NCI-H128 (cell line): ENCODE measurements around the gene MYL6.
"Not testable (repeated sequence)": the region's sequence is repeated elsewhere in the genome, so short reads cannot be mapped to it uniquely, and the experiment has no call there.

ENCODE experiments used
- DNase-seq: peaks from one replicate; lab custom pipeline; 2025; ENCODE audit not compliant: unreplicated experiment; lab: John Stamatoyannopoulos, UW

MYL6 gene

DNA sequence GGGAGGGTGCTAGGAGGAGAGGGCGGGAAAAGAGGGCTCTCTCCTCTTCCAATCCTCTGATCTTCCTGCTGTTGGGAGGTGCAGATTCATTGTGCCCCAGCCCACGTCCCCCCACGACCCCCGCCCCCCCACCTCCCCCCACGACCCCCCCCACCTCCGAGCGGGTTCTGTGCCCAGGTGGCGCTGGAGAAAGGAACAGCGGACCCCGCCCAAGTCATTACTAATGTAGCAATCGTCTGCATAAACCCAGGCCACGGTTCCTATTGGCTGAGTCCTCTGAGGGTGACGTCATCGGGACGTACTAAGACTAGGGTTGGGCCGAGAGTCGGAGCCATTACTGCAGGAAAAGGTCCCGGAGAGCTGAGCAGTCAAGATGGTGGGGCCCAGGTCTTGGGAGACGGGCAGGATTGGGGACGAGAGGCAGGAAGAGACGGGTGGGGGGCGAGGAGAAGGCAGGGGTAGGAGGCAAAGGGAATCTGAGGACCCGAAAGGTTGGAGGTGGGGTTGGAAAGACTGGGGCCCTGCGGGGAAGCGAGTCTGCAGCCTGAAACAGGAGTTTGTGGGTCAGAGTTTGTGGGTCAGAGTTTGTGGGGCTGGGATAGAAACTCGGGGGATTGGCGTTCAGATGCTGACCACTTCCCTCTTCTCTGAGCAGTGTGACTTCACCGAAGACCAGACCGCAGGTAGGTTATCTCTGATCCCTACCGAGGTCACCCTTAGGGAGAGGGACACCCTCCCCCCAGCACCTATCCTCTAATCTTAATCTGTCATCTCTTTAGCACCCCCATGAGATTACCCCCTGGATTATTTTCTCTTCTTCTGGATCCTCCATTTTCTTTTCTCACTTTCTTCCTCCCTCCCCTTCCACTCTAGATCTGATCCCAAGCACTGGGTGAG is at the start of gene MYL6:
MYL6 (plus strand) TSS at position 331 of the 897 bp plus-strand sequence; CDS start at position 374, 43 bp downstream.
- peak; percentile 99 for DNase-seq

DNA sequence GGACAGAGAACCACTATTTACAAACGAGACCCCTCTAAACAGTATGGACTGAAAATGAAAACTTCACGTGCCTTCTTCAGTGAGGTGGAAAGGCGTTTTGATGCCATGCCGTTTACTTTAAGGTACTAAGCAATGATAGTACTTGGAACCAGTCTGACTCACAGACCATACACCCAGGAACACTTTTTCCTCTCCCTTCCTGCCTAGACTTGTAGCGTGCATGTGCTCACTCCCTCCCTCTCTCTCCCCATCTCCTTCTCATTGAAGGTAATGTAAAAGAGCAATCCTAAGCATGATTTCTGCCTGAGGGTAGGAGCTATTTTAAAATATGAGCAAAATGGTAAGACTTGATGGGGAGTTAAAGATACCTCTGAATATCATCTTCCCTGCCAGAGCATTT is 47.6 kb upstream of the MYL6 start:
- no peak for DNase-seq

- no peak for DNase-seq
Observed at GRCh38 chr12:56114084-56114483, 44.1 kb upstream of the MYL6 start.

DNA sequence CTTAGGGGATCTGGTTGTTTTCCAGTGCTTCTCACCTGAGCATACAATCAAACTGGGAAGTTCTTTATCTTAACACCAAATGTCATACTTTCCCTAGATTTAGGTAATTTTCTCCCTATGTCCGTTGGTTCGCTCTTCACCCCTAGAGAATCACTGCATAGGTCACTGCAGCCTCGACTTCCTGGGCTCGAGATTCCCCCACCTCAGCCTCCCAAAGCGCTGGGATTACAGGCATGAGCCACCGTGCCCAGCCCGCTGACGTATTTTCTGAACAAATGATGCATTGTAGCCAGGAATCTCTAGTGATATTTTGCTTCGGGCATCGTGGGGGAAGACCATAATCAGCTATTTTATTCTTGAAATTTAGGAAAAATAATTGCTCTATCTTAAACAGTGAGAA is 42.8 kb upstream of the MYL6 start:
- DNase-seq = no peak

GRCh38 chr12:56116267-56117081 is 41.7 kb upstream of the MYL6 start, which contains the start of gene RPL41:
RPL41 (plus strand) TSS chr12:56116633.
- DNase-seq = peak; percentile 94

DNA sequence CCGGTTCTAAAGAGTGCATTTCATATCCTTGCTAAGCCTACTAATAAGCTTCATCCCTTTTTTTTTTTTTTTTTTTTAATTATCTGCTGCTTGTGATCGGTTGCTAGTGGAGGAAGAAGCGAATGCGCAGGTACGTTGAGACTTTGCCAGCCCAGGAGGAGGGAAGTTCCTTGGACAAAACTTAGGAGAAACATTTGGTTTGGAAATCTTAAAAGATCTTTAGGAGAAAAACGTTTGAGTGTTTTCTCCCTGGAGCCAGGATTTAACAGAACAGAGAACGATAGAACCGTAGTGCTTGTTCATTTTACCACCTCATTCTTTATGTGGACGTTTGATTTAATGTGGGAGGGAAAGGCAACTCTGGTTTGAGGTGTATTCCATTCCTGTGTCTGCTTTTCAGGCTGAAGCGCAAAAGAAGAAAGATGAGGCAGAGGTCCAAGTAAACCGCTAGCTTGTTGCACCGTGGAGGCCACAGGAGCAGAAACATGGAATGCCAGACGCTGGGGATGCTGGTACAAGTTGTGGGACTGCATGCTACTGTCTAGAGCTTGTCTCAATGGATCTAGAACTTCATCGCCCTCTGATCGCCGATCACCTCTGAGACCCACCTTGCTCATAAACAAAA is 41.0 kb upstream of the MYL6 start:
- DNase-seq = not testable (repeated sequence)

GRCh38 chr12:56117778-56118687 is 40.1 kb upstream of the MYL6 start, which contains the start of gene ZC3H10:
ZC3H10 (plus strand) TSS chr12:56118266; CDS start chr12:56120563, 2,297 bp downstream.
- DNase-seq = peak; percentile 99

GRCh38 chr12:56118688-56119357 is 39.3 kb upstream of the MYL6 start:
- no peak for DNase-seq

- DNase-seq = peak; percentile 71
Observed at GRCh38 chr12:56119361-56119796, 38.8 kb upstream of the MYL6 start.

DNA sequence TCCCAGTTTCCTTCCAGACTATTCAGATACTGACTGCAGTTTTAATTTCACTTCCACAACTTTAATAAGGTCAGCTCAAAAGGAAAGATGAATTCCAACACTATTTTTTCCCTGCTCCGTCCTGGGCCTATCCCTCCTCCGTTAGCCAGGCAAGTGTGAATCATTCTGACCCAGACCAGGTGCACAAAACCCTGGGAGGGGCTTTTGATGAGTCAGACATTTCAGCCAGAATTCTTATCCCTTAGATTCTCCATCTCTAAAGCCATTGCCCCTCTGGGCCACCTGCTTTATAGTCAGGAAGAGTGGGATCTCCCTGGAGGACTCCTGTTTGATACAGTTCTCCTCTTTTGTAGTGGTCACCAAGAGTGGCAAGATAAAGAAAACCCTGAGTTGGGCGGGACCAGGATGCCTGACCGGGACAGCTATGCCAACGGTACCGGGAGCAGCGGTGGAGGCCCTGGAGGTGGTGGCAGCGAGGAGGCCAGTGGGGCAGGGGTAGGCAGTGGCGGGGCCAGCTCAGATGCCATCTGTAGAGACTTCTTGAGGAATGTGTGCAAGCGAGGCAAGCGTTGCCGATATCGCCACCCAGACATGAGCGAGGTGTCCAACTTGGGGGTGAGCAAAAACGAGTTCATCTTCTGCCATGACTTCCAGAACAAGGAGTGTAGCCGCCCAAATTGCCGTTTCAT is 37.9 kb upstream of the MYL6 start:
- DNase-seq = no peak

DNA sequence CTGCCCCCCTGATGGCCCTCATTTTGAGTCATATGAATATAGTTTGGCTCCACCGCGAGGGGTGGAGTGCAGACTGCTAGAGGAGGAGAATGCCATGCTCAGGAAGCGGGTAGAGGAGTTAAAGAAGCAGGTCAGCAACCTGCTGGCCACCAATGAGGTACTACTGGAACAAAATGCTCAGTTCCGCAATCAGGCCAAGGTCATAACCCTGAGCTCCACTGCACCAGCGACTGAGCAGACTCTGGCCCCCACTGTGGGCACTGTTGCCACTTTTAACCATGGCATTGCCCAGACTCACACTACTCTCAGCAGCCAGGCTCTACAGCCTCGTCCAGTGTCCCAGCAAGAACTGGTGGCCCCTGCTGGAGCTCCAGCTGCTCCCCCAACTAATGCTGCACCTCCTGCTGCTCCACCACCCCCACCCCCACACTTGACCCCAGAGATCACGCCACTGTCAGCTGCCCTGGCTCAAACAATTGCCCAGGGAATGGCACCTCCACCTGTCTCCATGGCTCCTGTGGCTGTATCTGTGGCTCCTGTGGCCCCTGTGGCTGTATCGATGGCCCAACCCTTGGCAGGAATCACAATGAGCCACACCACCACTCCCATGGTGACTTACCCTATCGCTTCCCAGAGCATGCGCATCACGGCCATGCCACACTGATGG is 36.8 kb upstream of the MYL6 start:
- DNase-seq = no peak

DNA sequence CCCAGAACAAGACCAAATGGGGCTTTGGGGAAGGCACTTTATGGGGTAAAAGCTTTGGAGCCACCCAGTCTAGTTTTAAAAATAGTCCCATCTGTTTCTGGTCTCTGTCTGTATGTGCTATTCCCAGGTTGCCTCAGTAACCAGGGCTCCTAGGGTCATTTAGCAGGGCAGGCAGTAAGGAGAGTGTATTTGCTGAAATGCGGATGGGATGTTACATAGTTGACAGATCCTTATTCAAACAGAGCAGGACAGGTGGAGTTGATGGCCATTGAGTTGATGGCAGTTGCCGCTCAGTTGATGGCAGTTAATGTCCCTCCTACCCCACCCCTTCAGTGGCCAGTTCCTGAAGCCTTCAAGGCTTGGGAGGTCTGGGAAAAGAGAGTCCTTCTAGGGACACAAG is 35.5 kb upstream of the MYL6 start:
- no peak for DNase-seq

- no peak for DNase-seq
Observed at GRCh38 chr12:56124133-56124532, 34.0 kb upstream of the MYL6 start.

DNA sequence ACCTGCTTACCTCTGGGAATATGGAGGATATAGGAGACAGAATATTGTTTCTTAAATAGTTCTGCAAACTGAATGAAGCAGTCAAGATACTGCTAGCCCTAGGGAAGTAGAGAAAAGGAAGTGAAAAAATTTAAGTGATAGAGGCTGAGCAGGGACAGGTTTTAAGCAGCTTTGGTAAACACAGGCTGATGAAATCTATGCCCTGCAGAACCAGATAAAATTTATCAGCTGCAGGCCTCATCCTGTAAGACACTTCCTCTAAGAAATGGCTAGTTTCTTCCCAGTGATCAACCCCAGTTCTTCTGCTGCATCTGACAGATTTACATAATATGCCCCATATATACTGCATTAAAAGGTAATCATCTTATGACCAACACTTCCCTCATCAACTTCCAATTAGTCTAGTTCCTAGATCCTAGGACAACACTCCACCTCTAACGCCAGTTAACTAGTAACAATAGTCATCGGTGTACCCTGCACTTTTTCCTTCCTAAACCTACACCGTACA is 31.4 kb upstream of the MYL6 start:
- DNase-seq = no peak

DNA sequence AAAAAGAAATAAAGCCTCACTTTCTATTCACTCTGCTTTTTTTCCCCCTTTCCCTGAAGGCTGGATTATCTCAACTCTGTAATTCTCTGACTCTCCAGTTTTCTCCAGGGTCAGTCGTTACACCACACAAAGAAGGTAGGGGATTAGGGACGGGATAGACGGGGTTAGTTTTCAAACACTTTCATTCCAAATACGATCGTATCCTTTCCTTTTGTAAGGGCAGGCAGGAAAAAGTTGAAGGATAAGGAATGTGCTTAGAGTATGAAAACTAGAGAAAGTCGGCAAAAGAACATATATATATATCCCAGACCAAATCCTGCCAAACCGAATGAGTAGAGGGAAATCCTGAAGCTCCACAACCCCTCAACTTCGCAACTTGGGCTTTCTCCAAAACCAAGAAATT is 30.7 kb upstream of the MYL6 start:
- no peak for DNase-seq

DNA sequence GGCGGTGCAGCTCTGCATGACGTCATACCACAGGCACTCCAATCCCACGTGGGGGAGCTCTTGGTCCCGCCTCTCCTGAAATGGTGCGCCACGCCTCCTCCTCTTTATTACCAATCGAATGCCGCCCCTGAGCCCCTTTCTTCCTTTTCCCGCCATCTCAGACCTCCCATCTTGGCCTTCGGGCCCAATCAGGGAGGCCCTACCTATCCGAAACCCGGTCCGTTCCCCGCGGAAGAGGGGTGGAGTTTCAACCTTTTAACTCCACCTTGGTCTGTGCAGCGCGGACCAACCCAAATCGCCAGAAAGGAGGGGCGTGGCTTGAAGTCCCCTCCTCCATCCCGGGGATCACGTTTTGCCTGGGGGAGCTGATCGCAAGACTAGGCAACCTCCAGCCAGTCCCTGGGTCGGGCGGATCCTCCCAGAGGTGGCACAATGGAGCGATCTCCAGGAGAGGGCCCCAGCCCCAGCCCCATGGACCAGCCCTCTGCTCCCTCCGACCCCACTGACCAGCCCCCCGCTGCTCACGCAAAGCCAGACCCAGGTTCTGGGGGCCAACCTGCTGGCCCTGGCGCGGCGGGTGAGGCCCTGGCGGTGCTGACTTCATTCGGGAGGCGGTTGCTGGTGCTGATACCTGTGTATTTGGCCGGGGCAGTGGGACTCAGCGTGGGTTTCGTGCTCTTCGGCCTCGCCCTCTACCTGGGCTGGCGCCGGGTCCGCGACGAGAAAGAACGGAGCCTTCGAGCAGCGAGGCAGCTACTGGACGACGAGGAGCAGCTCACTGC is 30.1 kb upstream of the MYL6 start, which contains the start of gene ESYT1:
ESYT1 (plus strand) TSS at position 380 of the 782 bp plus-strand sequence; CDS start at position 433, 53 bp downstream.
- peak; percentile 99 for DNase-seq

GRCh38 chr12:56128670-56129205 is 29.4 kb upstream of the MYL6 start:
- DNase-seq = no peak
